Activated effector memory CD4-positive, alpha-beta T cell treated with anti-CD3 and anti-CD28 coated beads, Interleukin-2, amount 50 U/mL, for 16 hours (primary cell): Measurements from ENCODE around the gene TCEAL5.
"Not testable (repeated sequence)": the region's sequence is repeated elsewhere in the genome, so short reads cannot be mapped to it uniquely, and the experiment has no call there.

Source experiments
- DNase-seq: peaks from one replicate; pipeline ENCODE4 v3.0.0-alpha.2; 2020

TCEAL5 gene

GRCh38 chrX:103225918-103226317 lies 50.6 kb downstream of the TCEAL5 start:
- DNase-seq, result not testable (repeated sequence)
